Caco-2 (cell line): ENCODE measurements around the gene EFHD1. TPM values are rescaled to one million over a fixed set of nuclear protein-coding genes. Genes with fewer than 3 reads are reported as not detected.

ENCODE experiments used
- BruUV-seq: library from RNA; stranded (reverse); fragments of 400-500 nt; replicated peaks from 2 replicates; lab custom pipeline; 2021; lab: Mats Ljungman, UMichigan
- CTCF ChIA-PET: fragments of 300-600 bp; sonication (Branson Sonifier 250); formaldehyde crosslinking; loops from one replicate; lab custom pipeline; 2022; ENCODE audit warnings: antibody characterized with exemption; lab: Charles Lee
- POLR2A ChIA-PET: fragments of 300-600 bp; sonication (Branson Sonifier 250); formaldehyde crosslinking; loops from one replicate; lab custom pipeline; 2022; ENCODE audit warnings: antibody characterized with exemption; lab: Charles Lee
- DNase-seq, 2 experiments: peaks; one replicate each; pipeline versions ENCODE4 v3.0.0 to v3.0.0-alpha.2; 2020 to 2022
- H3K27me3 ChIP-seq: replicated peaks from 2 replicates; pipeline ENCODE4 v1.6.0; 2011; ENCODE audit warnings: low read length; ENCODE audit not compliant: control insufficient read depth, insufficient read depth
- H3K36me3 ChIP-seq: 2 replicates; pipeline ENCODE4 v1.5.1; 2011; ENCODE audit warnings: low read length; ENCODE audit not compliant: control insufficient read depth, insufficient read depth
- H3K4me1 ChIP-seq: fragments of 250-450 bp; sonication (Bioruptor Pico); 2 replicates; pipeline ENCODE4 v1.5.1; 2020; ENCODE audit warnings: mild to moderate bottlenecking
- H3K4me3 ChIP-seq: 2 replicates; pipeline ENCODE4 v1.5.1; 2011; ENCODE audit warnings: low read depth, mild to moderate bottlenecking, control low read depth, low read length
- H3K9me3 ChIP-seq: fragments of 250-450 bp; sonication (Bioruptor Pico); 2 replicates; pipeline ENCODE4 v1.5.1; 2020; ENCODE audit warnings: mild to moderate bottlenecking, moderate library complexity
- H3K27ac Mint-ChIP-seq: one replicate; pipeline ENCODE4 v1.8.0; 2022; ENCODE audit warnings: mixed read lengths; ENCODE audit not compliant: unreplicated experiment
- H3K27me3 Mint-ChIP-seq: one replicate; pipeline ENCODE4 v1.8.0; 2022; ENCODE audit warnings: mixed read lengths; ENCODE audit not compliant: insufficient read depth, unreplicated experiment
- H3K36me3 Mint-ChIP-seq: one replicate; pipeline ENCODE4 v1.8.0; 2022; ENCODE audit warnings: mild to moderate bottlenecking, mixed read lengths; ENCODE audit not compliant: insufficient read depth, unreplicated experiment
- H3K4me1 Mint-ChIP-seq: one replicate; pipeline ENCODE4 v1.8.0; 2022; ENCODE audit warnings: low read depth, mixed read lengths; ENCODE audit not compliant: unreplicated experiment
- H3K4me3 Mint-ChIP-seq: one replicate; pipeline ENCODE4 v1.8.0; 2022; ENCODE audit warnings: mild to moderate bottlenecking, moderate library complexity, mixed read lengths; ENCODE audit not compliant: unreplicated experiment
- H3K9me3 Mint-ChIP-seq: one replicate; pipeline ENCODE4 v1.8.0; 2022; ENCODE audit warnings: mixed read lengths; ENCODE audit not compliant: unreplicated experiment
- intact Hi-C: fragments of 100-400 bp; cut with micrococcal nuclease; formaldehyde crosslinking; loops from one replicate; pipeline ENCODE4 v1.10.0; 2022; ENCODE audit not compliant: unreplicated experiment
- total RNA-seq: library from RNA; stranded (reverse); gene quantifications from 2 replicates; pipeline ENCODE4 v1.2.3, GENCODE V29; 2022
- TF ChIP-seq, protein P1 (sequence below), 2 experiments: fragments of 200-600 bp in 1 of 2; IDR thresholded peaks; 1 replicate in 1 of 2; 2 replicates in 1 of 2; pipeline versions ENCODE4 v1.5.1 to v1.8.0; 2011 to 2022; ENCODE audit warnings: antibody characterized with exemption in 1 of 2, control low read depth in 1 of 2, inconsistent platforms in 1 of 2, low read depth in 1 of 2, low read length in 1 of 2, mild to moderate bottlenecking in 1 of 2, moderate library complexity in 1 of 2; ENCODE audit not compliant: insufficient read depth in 1 of 2, severe bottlenecking in 1 of 2, unreplicated experiment in 1 of 2

Gene EFHD1
- total RNA-seq, 1 experiment from 2014 or later: 4.2 TPM

DNA sequence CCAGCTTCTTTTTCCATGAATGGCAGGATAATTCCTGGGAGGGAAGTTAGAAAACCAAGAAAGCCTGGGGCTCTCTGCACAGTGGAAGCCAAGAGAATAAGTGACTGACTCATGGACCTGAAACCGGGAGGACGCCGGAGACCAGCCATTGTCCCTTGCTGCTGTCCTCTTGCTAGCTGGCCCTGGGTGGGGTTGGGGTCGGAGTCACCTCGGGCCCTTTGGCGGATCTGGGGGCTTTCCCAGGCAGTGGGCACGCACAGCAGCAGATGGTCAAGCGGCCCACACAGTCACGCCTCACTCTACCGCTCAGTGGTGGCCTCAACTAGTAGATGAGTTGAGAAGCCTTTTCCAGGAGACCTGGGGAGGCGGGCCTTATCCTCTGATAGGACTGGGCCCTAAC, 15.6 kb downstream of the EFHD1 start:
- Mint-ChIP-seq H3K27me3 (no peaks in the 10 kb centered on the region), H3K36me3 (no peaks in the 10 kb centered on the region), H3K4me1 (no peaks in the 10 kb centered on the region), H3K9me3 (no peaks in the 10 kb centered on the region), H3K4me3 (no peak overlapping the region), H3K27ac (no peak overlapping the region)
- Histone ChIP-seq H3K27me3 (no peaks in the 10 kb centered on the region), H3K9me3 (no peaks in the 10 kb centered on the region), H3K4me3 (no peak overlapping the region), H3K36me3 (no peaks in the 10 kb centered on the region), H3K4me1 (no peaks in the 10 kb centered on the region)
- ChIA-PET POLR2A (no interaction called here), CTCF (no interaction called here)
- TF ChIP-seq, protein P1, sequence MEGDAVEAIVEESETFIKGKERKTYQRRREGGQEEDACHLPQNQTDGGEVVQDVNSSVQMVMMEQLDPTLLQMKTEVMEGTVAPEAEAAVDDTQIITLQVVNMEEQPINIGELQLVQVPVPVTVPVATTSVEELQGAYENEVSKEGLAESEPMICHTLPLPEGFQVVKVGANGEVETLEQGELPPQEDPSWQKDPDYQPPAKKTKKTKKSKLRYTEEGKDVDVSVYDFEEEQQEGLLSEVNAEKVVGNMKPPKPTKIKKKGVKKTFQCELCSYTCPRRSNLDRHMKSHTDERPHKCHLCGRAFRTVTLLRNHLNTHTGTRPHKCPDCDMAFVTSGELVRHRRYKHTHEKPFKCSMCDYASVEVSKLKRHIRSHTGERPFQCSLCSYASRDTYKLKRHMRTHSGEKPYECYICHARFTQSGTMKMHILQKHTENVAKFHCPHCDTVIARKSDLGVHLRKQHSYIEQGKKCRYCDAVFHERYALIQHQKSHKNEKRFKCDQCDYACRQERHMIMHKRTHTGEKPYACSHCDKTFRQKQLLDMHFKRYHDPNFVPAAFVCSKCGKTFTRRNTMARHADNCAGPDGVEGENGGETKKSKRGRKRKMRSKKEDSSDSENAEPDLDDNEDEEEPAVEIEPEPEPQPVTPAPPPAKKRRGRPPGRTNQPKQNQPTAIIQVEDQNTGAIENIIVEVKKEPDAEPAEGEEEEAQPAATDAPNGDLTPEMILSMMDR (IDR thresholded peaks at IDR 0.05; ENCODE audit: insufficient read depth in 1 of 2, low read depth in 1 of 2, low read length in 1 of 2, severe bottlenecking in 1 of 2, unreplicated experiment in 1 of 2): no peak
- intact Hi-C loops: no loop called here
- no peak for DNase-seq
- no TSS peak for BruUV-seq

DNA sequence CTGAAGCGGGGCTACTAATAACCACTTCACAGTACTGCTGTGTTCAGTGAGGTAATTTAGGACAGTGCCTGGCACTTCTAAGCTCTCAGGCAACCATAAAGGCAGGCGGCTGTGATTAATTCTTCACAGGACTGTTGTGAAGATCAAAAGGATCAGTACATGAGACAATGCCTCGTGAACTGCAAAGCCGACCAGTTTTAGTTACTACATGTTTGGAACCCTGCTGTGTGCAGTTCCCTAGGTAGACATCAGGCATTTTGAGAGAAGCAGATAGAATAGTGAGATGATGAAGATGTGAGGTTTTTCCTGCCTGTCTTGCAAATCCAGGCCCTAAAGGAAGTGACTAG, 19.1 kb downstream of the EFHD1 start:
- no peak overlapping the region for H3K4me3 ChIP-seq
- no peak overlapping the region for H3K27ac Mint-ChIP-seq
- ChIA-PET CTCF (no interaction called here), POLR2A (no interaction called here)
- H3K9me3 ChIP-seq: no peaks in the 10 kb centered on the region
- no peak overlapping the region for H3K4me3 Mint-ChIP-seq
- H3K36me3 ChIP-seq: no peaks in the 10 kb centered on the region
- H3K27me3 ChIP-seq: no peaks in the 10 kb centered on the region
- DNase-seq: no peak
- intact Hi-C loops: no loop called here
- no peaks in the 10 kb centered on the region for H3K27me3 Mint-ChIP-seq
- TF ChIP-seq, protein P1 (IDR thresholded peaks at IDR 0.05; ENCODE audit: insufficient read depth in 1 of 2, low read depth in 1 of 2, low read length in 1 of 2, severe bottlenecking in 1 of 2, unreplicated experiment in 1 of 2): no peak
- BruUV-seq: no TSS peak
- H3K4me1 ChIP-seq: no peaks in the 10 kb centered on the region
- H3K36me3 Mint-ChIP-seq: no peaks in the 10 kb centered on the region
- H3K9me3 Mint-ChIP-seq: no peaks in the 10 kb centered on the region
- H3K4me1 Mint-ChIP-seq: no peaks in the 10 kb centered on the region

DNA sequence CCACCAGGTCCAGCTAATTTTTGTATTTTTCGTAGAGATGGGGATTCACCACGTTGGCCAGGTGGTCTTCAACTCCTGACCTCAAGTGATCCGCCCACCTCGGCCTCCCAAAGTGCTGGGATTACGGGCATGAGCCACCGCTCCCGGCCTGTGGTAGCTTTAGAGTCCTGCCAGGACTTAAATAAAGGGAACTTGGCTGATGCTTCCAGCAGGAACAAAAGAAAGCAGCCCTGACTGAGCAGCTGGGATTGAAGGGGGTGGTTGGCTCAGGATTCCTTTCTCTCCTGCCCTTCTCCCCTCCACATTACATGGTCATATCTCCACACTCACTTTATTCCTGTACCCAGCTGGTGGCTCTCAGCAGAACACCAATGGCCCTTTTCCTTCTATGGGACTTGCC, 20.0 kb downstream of the EFHD1 start:
- TF ChIP-seq, protein P1 (IDR thresholded peaks at IDR 0.05; ENCODE audit: insufficient read depth in 1 of 2, low read depth in 1 of 2, low read length in 1 of 2, severe bottlenecking in 1 of 2, unreplicated experiment in 1 of 2): no peak
- Histone ChIP-seq H3K36me3 (no peaks in the 10 kb centered on the region), H3K4me1 (no peaks in the 10 kb centered on the region), H3K4me3 (no peak overlapping the region), H3K27me3 (no peaks in the 10 kb centered on the region), H3K9me3 (no peaks in the 10 kb centered on the region)
- Mint-ChIP-seq H3K27ac (no peak overlapping the region), H3K4me3 (no peak overlapping the region), H3K4me1 (no peaks in the 10 kb centered on the region), H3K9me3 (no peaks in the 10 kb centered on the region), H3K36me3 (no peaks in the 10 kb centered on the region), H3K27me3 (no peaks in the 10 kb centered on the region)
- no peak for DNase-seq
- intact Hi-C loops: no loop called here
- POLR2A ChIA-PET: no interaction called here
- BruUV-seq: no TSS peak
- CTCF ChIA-PET: no interaction called here
